Adrenal gland (tissue), 12 donors: ENCODE data around the gene CEP128. TPM values are rescaled to one million over a fixed set of nuclear protein-coding genes. Genes with fewer than 3 reads are reported as not detected.

Source experiments
- DNase-seq, 7 donors: peaks; one replicate each; pipeline ENCODE4 v3.0.0-alpha.2; 2019 to 2020
- H3K27ac ChIP-seq, 5 donors: fragments of 200-600 bp; sonication (generic) in 4 of 5; 1 replicate in 3 of 5; 2 replicates in 2 of 5; pipeline versions ENCODE4 v1.5.1 to v1.8.0; 2016 to 2020; ENCODE audit warnings: mild to moderate bottlenecking in 1 of 5
- H3K27me3 ChIP-seq: fragments of 200-600 bp; 2 replicates; pipeline ENCODE4 v1.8.0; 2021
- H3K36me3 ChIP-seq, 2 donors: fragments of 200-600 bp; replicated peaks in 1 of 2; 1 replicate in 1 of 2; 2 replicates in 1 of 2; pipeline versions ENCODE4 v1.5.1 to v1.8.0; 2018 to 2022
- H3K4me1 ChIP-seq, 2 donors: fragments of 200-600 bp; replicated peaks in 1 of 2; 1 replicate in 1 of 2; 2 replicates in 1 of 2; pipeline versions ENCODE4 v1.5.1 to v1.8.0; 2018 to 2021
- H3K4me3 ChIP-seq, 4 donors: fragments of 200-600 bp; sonication (generic) in 3 of 4; one replicate each; pipeline ENCODE4 v1.5.1; 2016 to 2018
- H3K9me3 ChIP-seq, 3 donors: fragments of 200-600 bp; sonication (generic) in 1 of 3; replicated peaks in 1 of 3; 1 replicate in 2 of 3; 2 replicates in 1 of 3; pipeline versions ENCODE4 v1.5.1 to v1.8.0; 2016 to 2021
- POLR2A ChIP-seq, 2 donors: fragments of 450-650 bp; IDR thresholded peaks; one replicate each; pipeline ENCODE4 v1.6.1; 2017; ENCODE audit warnings: antibody characterized with exemption in 2 of 2, mild to moderate bottlenecking in 2 of 2, moderate library complexity in 1 of 2
- WGBS, 4 donors: extraction: QIAGEN DNeasy Blood & Tissue Kit in 2 of 4; methylation state at CpG; one replicate each; pipeline versions ENCODE4 v1.1.5 to v1.1.7; 2013 to 2017; 5-methylcytosine and 5-hydroxymethylcytosine counted together
- intact Hi-C, 2 donors: fragments of 100-400 bp; cut with DNase I; formaldehyde crosslinking; loops; one replicate each; pipeline versions ENCODE4 v1.14.1 to v1.15.0; 2022 to 2023
- polyA plus RNA-seq, 3 donors: library from polyadenylated mRNA; stranded (reverse); fragments of 200-250 nt in 2 of 3; fragments of 350-450 nt in 1 of 3; fragmentation: Illumina TruSeq in 1 of 3; extraction: RNeasy Lipid Tissue Mini Kit (QIAGEN cat#74804) in 1 of 3; gene quantifications; one replicate each; pipeline ENCODE4 v1.2.3, GENCODE V29; 2013 to 2014
- total RNA-seq, 9 donors: library from RNA; depleted of rRNA in 4 of 9; stranded (reverse); fragments of >200 nt in 4 of 9; fragments of 120-200 nt in 1 of 9; fragmentation: NEBNext Ultra II Directional in 1 of 9; extraction: Animal tissue kit (Norgen Biotek cat#: 25700) in 1 of 9; gene quantifications; one replicate each; pipeline versions ENCODE4 v1.1.0 to v1.2.4, GENCODE V29; 2013 to 2023
- TF ChIP-seq, protein P1 (sequence below), 6 experiments: fragments of 450-650 bp in 4 of 6; fragments of 200-600 bp in 2 of 6; sonication (generic) in 1 of 6; IDR thresholded peaks; 1 replicate in 5 of 6; 2 replicates in 1 of 6; pipeline versions ENCODE4 v1.5.1 to v1.8.0; 2016 to 2021; ENCODE audit warnings: antibody characterized with exemption in 6 of 6, mild to moderate bottlenecking in 2 of 6, moderate library complexity in 1 of 6
- donor health status: healthy with polysubstance abuse.
- donor health status: Bipolar disorder and iron deficiency.
- donor health status: DM: yes; HTN: yes; CAD: no.
- donor health status: DM: no; HTN: no; CAD: no.
- donor health status: DM: no; HTN: no; CAD: no.
- donor health status: DM: yes; HTN: yes; CAD: no.

The CEP128 gene
- total and polyA plus RNA-seq, 12 donors = 1.1 to 5.2 (median 3.1) TPM

DNA sequence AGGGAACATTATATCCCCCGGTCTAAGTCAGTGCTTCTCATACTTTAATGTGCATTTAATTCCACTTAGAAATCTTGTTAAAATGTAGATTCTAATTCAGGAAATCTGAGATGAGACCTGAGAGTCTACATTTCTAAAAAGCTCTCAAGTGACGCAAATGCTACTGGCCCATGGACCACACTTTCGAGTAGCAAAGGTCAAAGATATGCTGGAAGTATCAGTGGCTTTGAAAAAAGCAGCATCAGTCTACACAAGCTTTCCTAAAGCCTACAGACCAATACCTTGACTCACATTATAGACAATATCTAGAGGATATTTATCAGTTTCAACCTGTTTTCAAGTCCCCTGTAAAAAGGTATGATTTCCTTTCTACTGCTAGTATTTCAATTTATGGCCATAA, 248.6 kb downstream of the CEP128 start:
- Histone ChIP-seq H3K4me1 (no peaks in the 10 kb centered on the region), H3K4me3 (no peak overlapping the region), H3K27ac (no peak overlapping the region), H3K9me3 (no peaks in the 10 kb centered on the region), H3K27me3 (no peaks in the 10 kb centered on the region), H3K36me3 (no peaks in the 10 kb centered on the region)
- no peak for TF ChIP-seq POLR2A (IDR thresholded peaks at IDR 0.05)
- TF ChIP-seq, protein P1, sequence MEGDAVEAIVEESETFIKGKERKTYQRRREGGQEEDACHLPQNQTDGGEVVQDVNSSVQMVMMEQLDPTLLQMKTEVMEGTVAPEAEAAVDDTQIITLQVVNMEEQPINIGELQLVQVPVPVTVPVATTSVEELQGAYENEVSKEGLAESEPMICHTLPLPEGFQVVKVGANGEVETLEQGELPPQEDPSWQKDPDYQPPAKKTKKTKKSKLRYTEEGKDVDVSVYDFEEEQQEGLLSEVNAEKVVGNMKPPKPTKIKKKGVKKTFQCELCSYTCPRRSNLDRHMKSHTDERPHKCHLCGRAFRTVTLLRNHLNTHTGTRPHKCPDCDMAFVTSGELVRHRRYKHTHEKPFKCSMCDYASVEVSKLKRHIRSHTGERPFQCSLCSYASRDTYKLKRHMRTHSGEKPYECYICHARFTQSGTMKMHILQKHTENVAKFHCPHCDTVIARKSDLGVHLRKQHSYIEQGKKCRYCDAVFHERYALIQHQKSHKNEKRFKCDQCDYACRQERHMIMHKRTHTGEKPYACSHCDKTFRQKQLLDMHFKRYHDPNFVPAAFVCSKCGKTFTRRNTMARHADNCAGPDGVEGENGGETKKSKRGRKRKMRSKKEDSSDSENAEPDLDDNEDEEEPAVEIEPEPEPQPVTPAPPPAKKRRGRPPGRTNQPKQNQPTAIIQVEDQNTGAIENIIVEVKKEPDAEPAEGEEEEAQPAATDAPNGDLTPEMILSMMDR (IDR thresholded peaks at IDR 0.05) = no peak
- intact Hi-C loops = no loop called here
- 91 to 95% (median 93%) methylated on average over 3 of the region's 3 CpGs for WGBS, 4 donors
- DNase-seq = no peak

DNA sequence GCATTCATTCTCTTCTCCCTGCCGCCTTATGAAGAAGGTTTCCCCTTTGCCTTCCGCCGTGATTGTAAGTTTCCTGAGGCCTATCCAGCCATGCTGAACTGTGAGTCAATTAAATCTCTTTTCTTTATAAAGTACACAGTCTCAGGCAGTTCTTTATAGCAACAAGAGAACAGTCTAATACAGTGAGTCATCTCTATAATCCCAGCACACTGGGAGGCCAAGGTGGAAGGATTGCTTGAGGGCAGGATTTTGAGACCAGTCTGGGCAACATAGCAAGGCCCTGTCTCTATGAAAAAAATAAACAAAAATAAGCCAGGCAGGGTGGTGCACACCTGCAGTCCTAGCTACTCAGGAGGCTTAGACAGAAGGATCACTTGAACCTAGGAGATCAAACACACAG, 259.9 kb downstream of the CEP128 start:
- Histone ChIP-seq H3K27me3 (no peaks in the 10 kb centered on the region), H3K36me3 (no peaks in the 10 kb centered on the region), H3K4me3 (no peak overlapping the region), H3K27ac (no peak overlapping the region), H3K9me3 (peaks cover 0 to 12% (median 0%) of the 10 kb centered on the region in 3 donors), H3K4me1 (no peaks in the 10 kb centered on the region)
- 94 to 100% (median 97%) methylated on average over 3 of the region's 3 CpGs for WGBS, 4 donors
- intact Hi-C loops = no loop called here
- DNase-seq = no peak
- no peak for TF ChIP-seq POLR2A (IDR thresholded peaks at IDR 0.05)
- TF ChIP-seq, protein P1 (IDR thresholded peaks at IDR 0.05) = no peak

DNA sequence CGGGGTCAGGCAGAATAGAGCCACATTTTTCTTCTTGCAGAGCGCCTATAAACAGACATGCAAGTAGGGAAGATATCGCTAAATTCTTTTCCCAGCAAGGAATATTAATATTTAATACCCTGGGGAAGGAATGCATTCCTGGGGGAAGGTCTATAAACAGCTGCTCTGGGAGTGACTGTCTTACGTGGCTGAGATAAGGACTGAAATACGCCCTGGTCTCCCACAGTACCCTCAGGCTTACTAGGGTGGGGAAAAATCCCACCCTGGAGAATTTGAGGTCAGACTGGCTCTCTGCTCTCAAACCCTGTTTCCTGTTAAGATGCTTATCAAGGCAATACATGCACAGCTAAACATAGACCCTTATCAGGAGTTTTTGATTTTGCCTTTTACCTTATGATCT, 262.3 kb downstream of the CEP128 start:
- WGBS, 4 donors = 90 to 98% (median 96%) methylated on average over 5 of the region's 5 CpGs
- H3K27ac ChIP-seq = no peak overlapping the region
- no peak overlapping the region for H3K4me3 ChIP-seq
- H3K9me3 ChIP-seq = peaks cover 0 to 12% (median 0%) of the 10 kb centered on the region in 3 donors
- TF ChIP-seq, protein P1 (IDR thresholded peaks at IDR 0.05) = no peak
- TF ChIP-seq POLR2A (IDR thresholded peaks at IDR 0.05) = no peak
- intact Hi-C loops = no loop called here
- H3K36me3 ChIP-seq = no peaks in the 10 kb centered on the region
- no peak for DNase-seq
- no peaks in the 10 kb centered on the region for H3K27me3 ChIP-seq
- H3K4me1 ChIP-seq = no peaks in the 10 kb centered on the region

DNA sequence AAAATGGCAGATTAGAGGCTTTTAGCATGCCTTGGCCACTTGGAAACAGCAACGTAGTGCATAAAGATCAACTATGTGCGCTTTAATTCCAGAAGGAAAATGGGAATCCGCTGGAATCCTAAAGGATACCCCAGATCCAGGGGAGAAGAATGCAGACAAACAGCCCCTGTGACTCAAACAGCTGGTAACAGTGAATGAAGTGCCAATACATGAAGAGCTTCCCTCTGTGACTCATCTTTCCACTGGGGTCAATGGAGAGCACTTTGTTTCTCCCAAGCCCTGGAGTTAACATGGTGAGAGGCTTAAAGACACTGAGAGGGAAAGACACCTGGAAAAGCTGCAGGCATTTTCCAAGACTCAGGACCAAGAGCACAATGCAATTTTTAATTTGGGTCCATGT, 263.1 kb downstream of the CEP128 start:
- 93 to 100% (median 98%) methylated on average over 3 of the region's 3 CpGs for WGBS, 4 donors

More for the DNA sequence above, 263.1 kb downstream of the CEP128 start:
- TF ChIP-seq, protein P1 (IDR thresholded peaks at IDR 0.05) = no peak
- TF ChIP-seq POLR2A (IDR thresholded peaks at IDR 0.05) = no peak
- H3K4me1 ChIP-seq = no peaks in the 10 kb centered on the region
- no peaks in the 10 kb centered on the region for H3K27me3 ChIP-seq
- DNase-seq = no peak
- H3K36me3 ChIP-seq = no peaks in the 10 kb centered on the region
- no peak overlapping the region for H3K4me3 ChIP-seq
- H3K9me3 ChIP-seq = peaks cover 0 to 12% (median 0%) of the 10 kb centered on the region in 3 donors
- intact Hi-C loops = no loop called here
- H3K27ac ChIP-seq = no peak overlapping the region
